WTC11 (cell line): Measurements from ENCODE around the gene MAML3.

ENCODE experiments used
- E2F5 ChIP-seq: sonication (generic); formaldehyde crosslinking; IDR thresholded peaks from 2 replicates; pipeline ENCODE4 v1.8.1; 2022; ENCODE audit warnings: mild to moderate bottlenecking, moderate library complexity, missing genetic modification reagents
- JUN ChIP-seq: sonication (generic); formaldehyde crosslinking; IDR thresholded peaks from 2 replicates; pipeline ENCODE4 v1.8.0; 2023; ENCODE audit warnings: mild to moderate bottlenecking, missing genetic modification reagents

GRCh38 chr4:139903845-139904244 lies 250.1 kb downstream of the MAML3 start:
- no peak for TF ChIP-seq E2F5 (CRISPR knock-in tag)
- TF ChIP-seq JUN (CRISPR knock-in tag) = no peak
